ENCODE measurements around the gene CCDC146. TPM values are rescaled to one million over a fixed set of nuclear protein-coding genes. Genes with fewer than 3 reads are reported as not detected.
A peak's percentile ranks its signal among the peaks of the same experiment; 100 is the strongest.
"Not testable (repeated sequence)": the region's sequence is repeated elsewhere in the genome, so short reads cannot be mapped to it uniquely, and the experiment has no call there.

CCDC146 gene
- total and polyA plus RNA-seq, 9 of the 15 experiments (the other 6 are each of a cell fraction or from before 2014, with no cell fraction given): 0.10 to 0.98 (median 0.26) TPM; not detected in 1

DNA sequence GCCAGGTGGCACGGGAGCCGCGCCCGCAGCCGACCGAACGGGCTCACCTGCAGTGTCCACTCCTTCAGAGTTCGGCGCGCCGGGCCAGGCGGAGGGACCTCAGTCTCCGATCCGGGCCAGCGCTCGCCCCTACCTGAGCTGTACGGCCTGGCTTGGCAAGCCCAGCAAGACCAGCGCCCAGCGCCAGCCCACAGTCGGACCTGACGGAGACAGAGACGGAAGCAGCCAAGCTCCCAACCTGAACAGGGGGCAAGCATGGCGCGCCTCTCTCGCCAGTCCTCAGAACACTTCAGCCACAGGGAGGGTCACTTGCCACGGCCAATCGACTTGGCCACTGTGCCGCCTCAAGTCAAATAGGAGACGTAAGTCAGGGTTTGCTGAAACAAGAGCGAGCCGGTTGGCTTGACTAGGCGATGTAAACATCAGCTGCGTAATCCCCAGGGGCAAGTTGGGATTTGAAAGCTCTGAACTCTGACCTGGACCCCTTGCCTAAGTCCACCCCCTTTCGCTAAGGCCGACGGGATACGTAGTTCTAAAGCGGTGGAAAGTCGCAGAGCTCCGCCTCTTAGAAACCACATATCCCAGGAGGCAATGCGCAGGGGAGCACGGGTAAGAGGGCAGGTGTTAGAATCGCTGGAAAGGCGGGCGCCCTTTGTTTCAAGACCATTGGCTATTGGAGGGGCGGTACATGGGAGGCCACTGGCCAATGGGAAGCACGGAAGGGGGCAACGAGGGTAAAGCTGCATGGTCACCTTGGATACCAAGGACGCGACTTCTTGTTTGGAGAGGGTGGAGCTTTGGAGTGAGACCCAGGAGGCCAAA is at the start of gene CCDC146 (continued):
- peak; percentile 91 for TF ChIP-seq ZNF197 (CRISPR knock-in tag; IDR thresholded peaks at IDR 0.05; ENCODE audit: low read depth)
- TF ChIP-seq NR2C1 (IDR thresholded peaks at IDR 0.05): peak; percentile 100
- TF ChIP-seq NR2C1 (tag; IDR thresholded peaks at IDR 0.05): peak; percentile 100
- peak; percentile 89; the same call in 1 of the 2 replicates for TF ChIP-seq TFAP4 (CRISPR knock-in tag; IDR thresholded peaks at IDR 0.05; ENCODE audit: borderline replicate concordance)
- peak in 1 of 2 experiments; percentile 23 for TF ChIP-seq E2F6 (IDR thresholded peaks at IDR 0.05; ENCODE audit: borderline replicate concordance in 1 of 2, extremely low read depth in 1 of 2, insufficient read depth in 1 of 2, insufficient read length in 1 of 2, low read depth in 1 of 2, low read length in 1 of 2, poor library complexity in 1 of 2, severe bottlenecking in 1 of 2)
- TF ChIP-seq SP1 (CRISPR knock-in tag; IDR thresholded peaks at IDR 0.05): peak; percentile 98
- TF ChIP-seq NKRF (IDR thresholded peaks at IDR 0.05; ENCODE audit: borderline replicate concordance): peak; percentile 57; the same call in 1 of the 2 replicates

- FAIRE-seq: not testable (repeated sequence)
Measured at GRCh38 chr7:77074786-77075396, 47.5 kb upstream of the CCDC146 start.

GRCh38 chr7:77077060-77077459 is 45.4 kb upstream of the CCDC146 start:
- H3K27ac ChIP-seq (ENCODE audit: extremely low read depth, low read depth, low read length); H3K4me2 ChIP-seq (ENCODE audit: insufficient read depth, low read length); intact Hi-C loops (cut with micrococcal nuclease); CTCF ChIA-PET (ENCODE audit: low intra/inter-chr PET ratio); H3K4me3 ChIP-seq; H2AFZ ChIP-seq (ENCODE audit: low read depth, low read length); in situ Hi-C loops (cut with MboI); H3K9me1 ChIP-seq (ENCODE audit: control insufficient read depth, insufficient read depth, low read length); H3K27me3 ChIP-seq (ENCODE audit: control insufficient read depth in 2 of 2, insufficient read depth in 2 of 2, low read length in 2 of 2); H4K20me1 ChIP-seq (replicated peaks; ENCODE audit: control insufficient read depth, insufficient read depth, low read length); H3K36me3 ChIP-seq (ENCODE audit: control insufficient read depth, insufficient read depth, low read length); FAIRE-seq; DNase-seq (ENCODE audit: extremely low read depth in 1 of 4, low spot score in 3 of 4); ATAC-seq; H3K79me2 ChIP-seq (ENCODE audit: control insufficient read depth, insufficient read depth, low read length); H3K9me3 ChIP-seq (replicated peaks; ENCODE audit: control insufficient read depth, insufficient read depth, low read depth, low read length); H3K4me1 ChIP-seq (replicated peaks in 1 of 2; ENCODE audit: control insufficient read depth in 2 of 2, insufficient read depth in 2 of 2, low read length in 2 of 2); POLR2A ChIA-PET; H3K9ac ChIP-seq (ENCODE audit: insufficient read depth in 1 of 2, low read depth in 2 of 2, low read length in 2 of 2); BruUV-seq (replicated peaks): not testable (repeated sequence)
- WGBS (ENCODE audit: insufficient coverage, low coverage, missing lambda C conversion rate): no CpG with 5 or more reads among the region's 5 CpGs

More at GRCh38 chr7:77074786-77075396, 47.5 kb upstream of the CCDC146 start:
- H3K79me2 ChIP-seq (ENCODE audit: control insufficient read depth, insufficient read depth, low read length); POLR2A ChIA-PET; H2AFZ ChIP-seq (ENCODE audit: low read depth, low read length); H3K36me3 ChIP-seq (ENCODE audit: control insufficient read depth, insufficient read depth, low read length); H3K4me3 ChIP-seq; H3K4me2 ChIP-seq (ENCODE audit: insufficient read depth, low read length); H3K27me3 ChIP-seq (ENCODE audit: control insufficient read depth in 2 of 2, insufficient read depth in 2 of 2, low read length in 2 of 2); H3K9me1 ChIP-seq (ENCODE audit: control insufficient read depth, insufficient read depth, low read length); in situ Hi-C loops (cut with MboI); H3K27ac ChIP-seq (ENCODE audit: extremely low read depth, low read depth, low read length); ATAC-seq; H3K4me1 ChIP-seq (replicated peaks in 1 of 2; ENCODE audit: control insufficient read depth in 2 of 2, insufficient read depth in 2 of 2, low read length in 2 of 2); H3K9me3 ChIP-seq (replicated peaks; ENCODE audit: control insufficient read depth, insufficient read depth, low read depth, low read length); CTCF ChIA-PET (ENCODE audit: low intra/inter-chr PET ratio); BruUV-seq (replicated peaks); H4K20me1 ChIP-seq (replicated peaks; ENCODE audit: control insufficient read depth, insufficient read depth, low read length); DNase-seq (ENCODE audit: extremely low read depth in 1 of 4, low spot score in 3 of 4); H3K9ac ChIP-seq (ENCODE audit: insufficient read depth in 1 of 2, low read depth in 2 of 2, low read length in 2 of 2); intact Hi-C loops (cut with micrococcal nuclease): not testable (repeated sequence)
- no CpG with 5 or more reads among the region's 6 CpGs for WGBS (ENCODE audit: insufficient coverage, low coverage, missing lambda C conversion rate)

All from K562 (cell line).